Ovary (tissue), 9 donors: ENCODE results near the gene MAML2. TPM values are rescaled to one million over a fixed set of nuclear protein-coding genes. Genes with fewer than 3 reads are reported as not detected.

Experiments used
- DNase-seq, 5 donors: peaks; one replicate each; pipeline ENCODE4 v3.0.0-alpha.2; 2019 to 2020
- H3K27ac ChIP-seq, 2 donors: fragments of 200-600 bp; one replicate each; pipeline versions ENCODE4 v1.5.1 to v1.8.0; 2019 to 2022
- H3K27me3 ChIP-seq: fragments of 200-600 bp; one replicate; pipeline ENCODE4 v1.8.0; 2022
- H3K36me3 ChIP-seq: fragments of 200-600 bp; sonication (generic); one replicate; pipeline ENCODE4 v1.5.1; 2019
- H3K4me1 ChIP-seq: one replicate; pipeline ENCODE4 v1.8.1; 2013; ENCODE audit warnings: mild to moderate bottlenecking, moderate library complexity; ENCODE audit not compliant: insufficient read depth
- H3K4me3 ChIP-seq: fragments of 200-600 bp; sonication (generic); one replicate; pipeline ENCODE4 v1.5.1; 2017
- H3K9me3 ChIP-seq, 2 donors: fragments of 200-600 bp in 1 of 2; sonication (generic) in 1 of 2; one replicate each; pipeline versions ENCODE4 v1.5.1 to v1.8.1; 2013 to 2019; ENCODE audit warnings: mild to moderate bottlenecking in 1 of 2, moderate library complexity in 1 of 2
- CTCF ChIP-seq, 3 donors: fragments of 450-650 bp in 2 of 3; fragments of 200-600 bp in 1 of 3; IDR thresholded peaks; one replicate each; pipeline versions ENCODE4 v1.5.1 to v1.8.0; 2016 to 2022; ENCODE audit warnings: antibody characterized with exemption in 3 of 3, mild to moderate bottlenecking in 1 of 3
- EP300 ChIP-seq: sonication (generic); formaldehyde crosslinking; IDR thresholded peaks from one replicate; pipeline ENCODE4 v1.6.1; 2017; ENCODE audit warnings: antibody characterized with exemption
- POLR2A ChIP-seq: fragments of 450-650 bp; IDR thresholded peaks from one replicate; pipeline ENCODE4 v1.6.1; 2017; ENCODE audit warnings: antibody characterized with exemption, mild to moderate bottlenecking, moderate library complexity
- WGBS, 3 donors: extraction: QIAGEN DNeasy Blood & Tissue Kit in 1 of 3; methylation state at CpG; one replicate each; pipeline versions ENCODE4 v1.1.5 to v1.1.7; 2013 to 2017; 5-methylcytosine and 5-hydroxymethylcytosine counted together
- intact Hi-C, 4 donors: fragments of 100-400 bp; cut with DNase I; formaldehyde crosslinking; loops; one replicate each; pipeline versions ENCODE4 v1.11.0 to v1.15.1; 2022 to 2023
- polyA plus RNA-seq, 2 donors: library from polyadenylated mRNA; stranded (reverse); fragments of 200-250 nt in 1 of 2; fragments of 350-450 nt in 1 of 2; fragmentation: Illumina TruSeq in 1 of 2; extraction: RNeasy Lipid Tissue Mini Kit (QIAGEN cat#74804) in 1 of 2; gene quantifications; one replicate each; pipeline ENCODE4 v1.2.3, GENCODE V29; 2013 to 2014
- total RNA-seq, 7 donors: library from RNA; depleted of rRNA in 2 of 7; stranded (reverse); fragments of >200 nt in 2 of 7; fragmentation: NEBNext Ultra II Directional in 3 of 7; extraction: Animal tissue kit (Norgen Biotek cat#: 25700) in 3 of 7; gene quantifications; one replicate each; pipeline versions ENCODE4 v1.1.0 to v1.2.4, GENCODE V29; 2016 to 2023
- donor health status: DM: no; HTN: no; CAD: no; lungs with moderate emphysema.
- donor health status: DM: no; HTN: no; CAD: no.
- donor health status: Bipolar disorder and iron deficiency.
- donor health status: DM: yes; HTN: yes; CAD: no.
- donor health status: DM: no; HTN: no; CAD: no.
- donor health status: DM: yes; HTN: yes; CAD: no.

MAML2 gene
- total and polyA plus RNA-seq, 9 donors, result 7.3 to 17.5 (median 14.6) TPM

GRCh38 chr11:96299155-96299888, 43.7 kb downstream of the MAML2 start:
- H3K9me3 ChIP-seq, result no peaks in the 10 kb centered on the region
- H3K36me3 ChIP-seq, result no peaks in the 10 kb centered on the region
- WGBS, 3 donors, result 64 to 85% (median 68%) methylated on average over 8 of the region's 8 CpGs
- no peaks in the 10 kb centered on the region for H3K27me3 ChIP-seq
- peaks cover 18% of the 10 kb centered on the region for H3K4me1 ChIP-seq
- no peak for TF ChIP-seq CTCF (IDR thresholded peaks at IDR 0.05)
- no peak for TF ChIP-seq EP300
- no peak for TF ChIP-seq POLR2A
- no peak overlapping the region for H3K4me3 ChIP-seq
- intact Hi-C loops, result no loop called here
- peak in 1 of 5 donors; percentile 36 for DNase-seq
- peak overlapping the region in 1 of 2 donors; percentile 25 for H3K27ac ChIP-seq

GRCh38 chr11:96295369-96295768, 47.6 kb downstream of the MAML2 start:
- TF ChIP-seq EP300 (no peak), POLR2A (no peak), CTCF (IDR thresholded peaks at IDR 0.05) (no peak)
- Histone ChIP-seq H3K4me3 (no peak overlapping the region), H3K4me1 (peaks cover 8% of the 10 kb centered on the region), H3K27ac (no peak overlapping the region), H3K9me3 (no peaks in the 10 kb centered on the region), H3K36me3 (no peaks in the 10 kb centered on the region), H3K27me3 (no peaks in the 10 kb centered on the region)
- DNase-seq, result no peak
- 60 to 86% (median 76%) methylated on average over 4 of the region's 4 CpGs for WGBS, 3 donors
- intact Hi-C loops, result no loop called here

GRCh38 chr11:96294289-96294688, 48.7 kb downstream of the MAML2 start:
- Histone ChIP-seq H3K9me3 (no peaks in the 10 kb centered on the region), H3K27me3 (no peaks in the 10 kb centered on the region), H3K36me3 (no peaks in the 10 kb centered on the region), H3K4me3 (no peak overlapping the region), H3K4me1 (peaks cover 2% of the 10 kb centered on the region), H3K27ac (no peak overlapping the region)
- WGBS, 3 donors, result 45 to 68% (median 54%) methylated on average over 3 of the region's 3 CpGs
- TF ChIP-seq EP300 (no peak), CTCF (IDR thresholded peaks at IDR 0.05) (no peak), POLR2A (no peak)
- intact Hi-C loops, result no loop called here
- no peak for DNase-seq

DNA sequence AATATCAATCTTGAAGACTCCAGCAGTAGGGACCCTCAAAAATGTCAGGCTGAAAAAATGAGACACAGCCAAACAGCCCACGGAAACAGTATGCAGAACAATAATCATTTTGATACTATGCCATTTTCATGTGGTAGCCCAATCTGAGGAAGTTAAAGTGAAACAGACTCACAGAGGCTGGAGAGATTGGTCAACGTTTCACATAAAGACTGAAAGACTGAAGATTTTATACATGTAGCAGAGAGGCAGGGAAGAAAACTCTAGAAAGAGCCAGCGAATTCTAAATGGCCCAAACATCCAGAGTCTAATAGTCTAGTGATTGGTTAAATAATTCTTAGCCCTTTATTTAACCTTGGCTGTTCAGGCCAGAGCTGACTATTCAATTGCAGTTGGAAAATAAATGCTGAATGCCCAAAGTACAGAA, 49.4 kb downstream of the MAML2 start:
- no peaks in the 10 kb centered on the region for H3K9me3 ChIP-seq
- intact Hi-C loops, result no loop called here
- TF ChIP-seq POLR2A (no peak), EP300 (no peak), CTCF (IDR thresholded peaks at IDR 0.05) (no peak)
- H3K27ac ChIP-seq, result peak overlapping the region in 1 of 2 donors; percentile 29
- WGBS, 3 donors, result 4 to 5% (median 4%) methylated on average over 3 of the region's 3 CpGs
- H3K27me3 ChIP-seq, result no peaks in the 10 kb centered on the region
- no peak overlapping the region for H3K4me3 ChIP-seq
- no peaks in the 10 kb centered on the region for H3K36me3 ChIP-seq
- H3K4me1 ChIP-seq, result peaks cover 1% of the 10 kb centered on the region
- no peak for DNase-seq
